HepG2 (cell line): ENCODE measurements around the gene ZBTB45. TPM values are rescaled to one million over a fixed set of nuclear protein-coding genes. Genes with fewer than 3 reads are reported as not detected.

ENCODE experiments used
- AGO1 ChIP-seq: fragments of 200-400 bp; formaldehyde crosslinking; IDR thresholded peaks from 2 replicates; pipeline ENCODE4 v1.6.1; 2017; ENCODE audit warnings: mild to moderate bottlenecking, low read depth, low read length, moderate library complexity; ENCODE audit not compliant: poor library complexity, severe bottlenecking
- AGO2 ChIP-seq: fragments of 200-400 bp; formaldehyde crosslinking; optimal IDR thresholded peaks from 2 replicates; pipeline ENCODE3; 2017; ENCODE audit warnings: mild to moderate bottlenecking, low read depth, low read length, moderate library complexity
- AKAP8 ChIP-seq: sonication (generic); formaldehyde crosslinking; IDR thresholded peaks from 2 replicates; pipeline ENCODE4 v1.5.1; 2020; ENCODE audit warnings: mild to moderate bottlenecking, missing genetic modification reagents
- DZIP1 ChIP-seq: sonication (generic); formaldehyde crosslinking; IDR thresholded peaks from 2 replicates; pipeline ENCODE4 v1.5.0; 2020; ENCODE audit warnings: mild to moderate bottlenecking, missing genetic modification reagents
- GLMP ChIP-seq: sonication (generic); formaldehyde crosslinking; IDR thresholded peaks from 2 replicates; pipeline ENCODE4 v1.9.0; 2021; ENCODE audit warnings: missing genetic modification reagents, mild to moderate bottlenecking, borderline replicate concordance
- HOXA3 ChIP-seq: sonication (generic); formaldehyde crosslinking; IDR thresholded peaks from 2 replicates; pipeline ENCODE4 v1.5.0; 2020; ENCODE audit warnings: missing genetic modification reagents
- MLXIP ChIP-seq: sonication (generic); formaldehyde crosslinking; IDR thresholded peaks from 2 replicates; pipeline ENCODE4 v1.9.0; 2021; ENCODE audit warnings: missing genetic modification reagents, borderline replicate concordance
- POLR2A ChIP-seq, 2 experiments: IDR thresholded peaks; 2 replicates each; pipeline ENCODE4 v1.6.1; 2011; ENCODE audit warnings: low read depth in 2 of 2, low read length in 2 of 2, mild to moderate bottlenecking in 1 of 2, moderate library complexity in 1 of 2; ENCODE audit not compliant: insufficient read depth in 1 of 2
- POLR2G ChIP-seq: fragments of 200-400 bp; formaldehyde crosslinking; IDR thresholded peaks from 2 replicates; pipeline ENCODE4 v1.6.1; 2018; ENCODE audit warnings: mild to moderate bottlenecking, low read depth, low read length, moderate library complexity
- RBFOX2 ChIP-seq: fragments of 200-400 bp; formaldehyde crosslinking; IDR thresholded peaks from 2 replicates; pipeline ENCODE4 v1.6.1; 2017; ENCODE audit warnings: low read depth, mild to moderate bottlenecking, low read length
- RBM22 ChIP-seq: fragments of 200-400 bp; formaldehyde crosslinking; optimal IDR thresholded peaks from 2 replicates; pipeline ENCODE3; 2017; ENCODE audit warnings: mild to moderate bottlenecking, low read length, moderate library complexity
- TARDBP ChIP-seq: sonication (generic); formaldehyde crosslinking; IDR thresholded peaks from 2 replicates; pipeline ENCODE4 v1.8.0; 2022; ENCODE audit warnings: mild to moderate bottlenecking, missing genetic modification reagents
- ZHX1 ChIP-seq: sonication (generic); formaldehyde crosslinking; IDR thresholded peaks from 2 replicates; pipeline ENCODE4 v1.8.1; 2022; ENCODE audit warnings: low read depth, mild to moderate bottlenecking, missing genetic modification reagents
- ZNF713 ChIP-seq: sonication (generic); formaldehyde crosslinking; IDR thresholded peaks from 2 replicates; pipeline ENCODE4 v1.4.0; 2020; ENCODE audit warnings: mild to moderate bottlenecking, missing genetic modification reagents
- ZSCAN22 ChIP-seq: sonication (generic); formaldehyde crosslinking; IDR thresholded peaks from 2 replicates; pipeline ENCODE4 v1.4.0; 2020; ENCODE audit warnings: mild to moderate bottlenecking, missing genetic modification reagents
- polyA plus RNA-seq, 8 experiments: library from polyadenylated mRNA; depleted of rRNA in 3 of 8; stranded (reverse) in 7 of 8; unstranded in 1 of 8; fragments of >200 nt; fragmentation: Illumina TruSeq in 4 of 8; extraction: Trizol in 4 of 8; gene quantifications; 2 replicates each; pipeline versions ENCODE4 v1.2.1 to v1.2.3, GENCODE V29; 2011 to 2016; ENCODE audit warnings: low read depth in 4 of 8, missing spikeins in 1 of 8, mixed read lengths in 1 of 8; ENCODE audit not compliant: insufficient read depth in 1 of 8
- total RNA-seq, 5 experiments: library from RNA; depleted of rRNA; stranded (reverse); fragments of >200 nt; fragmentation: Illumina TruSeq; extraction: Trizol; gene quantifications; 2 replicates each; pipeline ENCODE4 v1.2.3, GENCODE V29; 2016; ENCODE audit warnings: low read depth in 1 of 5

ZBTB45 gene
- total and polyA plus RNA-seq, 2 of the 13 experiments (the other 11 are each of a cell fraction or from before 2014, with no cell fraction given) = 3.0 to 3.7 TPM

- TF ChIP-seq GLMP (no peak), RBM22 (peak; percentile 4), AGO2 (peak; percentile 96), HOXA3 (CRISPR knock-in tag) (peak; percentile 39; the same call in 1 of the 2 replicates), AGO1 (peak; percentile 83), POLR2A (IDR thresholded peaks at IDR 0.05; ENCODE audit: insufficient read depth in 1 of 2, low read depth in 2 of 2, low read length in 2 of 2) (0 out of 4 replicates have a peak, but pooled peaks of 1 of the 2 experiments have one; percentile 23), TARDBP (CRISPR knock-in tag) (no peak), MLXIP (no peak), DZIP1 (CRISPR knock-in tag) (0 out of 2 replicates have a peak, but pooled peaks have one; percentile 5), POLR2G (peak; percentile 3; the same call in 1 of the 2 replicates), ZHX1 (CRISPR knock-in tag) (0 out of 2 replicates have a peak, but pooled peaks have one; percentile 21), ZNF713 (no peak), AKAP8 (CRISPR knock-in tag) (peak; percentile 79; the same call in 1 of the 2 replicates), ZSCAN22 (CRISPR knock-in tag) (no peak), RBFOX2 (peak; percentile 62)
Observed at GRCh38 chr19:58562122-58563033, 42.8 kb upstream of the ZBTB45 start (continued).
